T47D (cell line): Measurements from ENCODE around the gene TSPYL2.

Source experiments
- DNase-seq, 2 experiments: peaks; one replicate each; pipeline versions ENCODE4 v3.0.0 to v3.0.0-alpha.2; 2011 to 2012; ENCODE audit warnings: low read depth in 1 of 2, low spot score in 1 of 2
- JUND ChIP-seq: IDR thresholded peaks from 2 replicates; pipeline ENCODE4 v1.6.1; 2012; ENCODE audit warnings: low read depth
- in situ Hi-C: cut with HindIII; loops from 2 replicates; pipeline ENCODE4 v1.10.0; 2016; ENCODE audit warnings: low sequenced_read_pairs, low pct_unique_long_range_greater_than_20kb

TSPYL2 gene

GRCh38 chrX:53071604-53072417 lies 10.4 kb upstream of the TSPYL2 start:
- in situ Hi-C loops = no loop called here
- peak; percentile 34 to 87 for DNase-seq
- no peak for TF ChIP-seq JUND

GRCh38 chrX:53072418-53073114 lies 9.6 kb upstream of the TSPYL2 start:
- in situ Hi-C loops = no loop called here
- DNase-seq = peak in 1 of 2 experiments; percentile 13
- TF ChIP-seq JUND = no peak

GRCh38 chrX:53073115-53073586 lies 9.0 kb upstream of the TSPYL2 start:
- no peak for TF ChIP-seq JUND
- DNase-seq = peak in 1 of 2 experiments; percentile 47
- in situ Hi-C loops = no loop called here

DNA sequence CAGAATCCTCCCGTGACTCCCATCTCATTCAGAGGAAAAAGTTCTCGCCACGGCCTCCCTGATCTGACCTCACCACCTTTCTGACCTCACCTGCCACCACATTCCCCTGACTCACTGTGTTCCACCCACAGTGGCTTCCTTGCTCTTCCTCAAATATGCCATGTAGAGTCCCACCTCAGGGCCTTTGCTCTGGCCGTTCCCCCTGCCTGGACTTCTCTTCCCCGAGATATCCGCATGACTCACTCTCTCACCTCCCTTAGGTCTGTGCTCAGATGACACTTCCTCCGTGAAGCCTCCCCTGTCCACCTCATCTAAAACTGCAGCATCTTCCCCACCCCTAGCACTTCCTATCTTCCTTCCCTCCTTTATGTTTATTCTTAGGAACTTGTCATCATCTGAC lies 7.2 kb upstream of the TSPYL2 start:
- no peak for DNase-seq
- in situ Hi-C loops = no loop called here
- TF ChIP-seq JUND = no peak

DNA sequence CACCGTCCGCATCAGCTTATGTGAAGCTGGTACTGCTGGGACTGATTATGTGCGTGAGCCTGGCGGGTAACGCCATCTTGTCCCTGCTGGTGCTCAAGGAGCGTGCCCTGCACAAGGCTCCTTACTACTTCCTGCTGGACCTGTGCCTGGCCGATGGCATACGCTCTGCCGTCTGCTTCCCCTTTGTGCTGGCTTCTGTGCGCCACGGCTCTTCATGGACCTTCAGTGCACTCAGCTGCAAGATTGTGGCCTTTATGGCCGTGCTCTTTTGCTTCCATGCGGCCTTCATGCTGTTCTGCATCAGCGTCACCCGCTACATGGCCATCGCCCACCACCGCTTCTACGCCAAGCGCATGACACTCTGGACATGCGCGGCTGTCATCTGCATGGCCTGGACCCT lies 5.5 kb upstream of the TSPYL2 start:
- no peak for DNase-seq
- no peak for TF ChIP-seq JUND
- in situ Hi-C loops = no loop called here

GRCh38 chrX:53077207-53078197 lies 4.7 kb upstream of the TSPYL2 start:
- no peak for TF ChIP-seq JUND
- no peak for DNase-seq
- in situ Hi-C loops = no loop called here

DNA sequence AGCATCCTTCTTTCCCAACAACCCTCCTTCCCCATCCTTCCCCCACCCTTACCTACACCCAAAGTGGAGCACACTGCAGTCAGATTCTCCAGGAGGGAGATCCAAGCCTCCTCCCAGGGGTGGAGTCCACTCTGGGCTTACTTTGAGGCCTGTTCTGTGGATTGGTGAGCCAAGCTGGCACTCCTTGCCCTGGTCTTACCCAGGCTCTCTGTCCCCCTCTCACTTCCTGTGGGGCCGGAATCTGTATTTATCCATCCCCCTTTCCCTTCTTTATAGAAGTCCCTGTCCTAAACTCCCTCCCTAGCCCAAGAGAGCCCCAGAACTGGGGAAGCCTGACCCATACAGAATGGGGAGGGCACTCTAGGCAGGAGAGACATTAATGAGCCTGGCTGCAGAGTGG lies 3.2 kb upstream of the TSPYL2 start:
- no peak for TF ChIP-seq JUND
- in situ Hi-C loops = no loop called here
- DNase-seq = no peak

DNA sequence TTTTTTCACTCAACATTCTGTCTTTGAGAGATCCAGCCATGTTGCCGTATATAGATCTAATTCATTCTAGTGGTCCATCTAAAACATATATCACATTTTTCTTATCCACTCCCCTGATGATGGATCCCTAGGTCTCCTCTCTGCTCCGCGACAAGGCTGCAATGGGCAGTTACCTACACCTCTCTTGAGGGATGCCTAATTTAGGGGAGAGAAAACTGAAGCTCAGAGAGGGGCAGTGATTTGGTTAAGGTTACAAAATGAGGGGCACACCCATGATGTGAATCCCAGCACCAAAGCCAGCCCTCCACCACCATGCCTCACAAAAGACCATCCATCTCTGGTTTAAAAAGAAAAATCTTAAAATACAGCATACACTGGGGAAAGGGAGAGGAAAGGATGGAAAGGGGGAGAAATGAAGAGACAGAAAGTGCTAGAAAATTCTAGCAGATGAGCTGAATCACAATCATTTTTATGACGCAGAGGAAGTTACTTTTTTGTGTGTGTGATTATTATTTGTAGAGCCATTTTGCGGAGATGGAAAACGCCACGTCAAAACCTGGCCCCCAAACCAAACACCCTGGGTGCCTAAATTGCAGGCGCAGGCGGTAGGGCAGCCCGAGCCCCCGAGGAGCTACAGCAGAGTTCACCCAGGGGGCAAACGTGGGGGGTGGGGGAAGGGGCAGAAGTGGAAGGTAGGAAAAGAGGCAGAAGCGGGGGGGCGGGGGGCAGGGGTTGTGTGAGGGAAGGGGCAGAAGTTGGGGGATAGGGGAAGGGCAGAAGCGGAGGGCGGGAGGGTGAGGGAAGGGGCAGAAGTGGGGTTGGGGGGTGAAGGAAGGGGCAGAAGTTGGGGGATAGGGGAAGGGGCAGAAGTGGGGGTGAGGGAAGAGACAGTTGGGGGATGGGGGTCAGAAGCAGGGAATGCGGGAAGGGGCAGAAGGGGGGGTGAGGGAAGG lies 1.3 kb upstream of the TSPYL2 start:
- no peak for DNase-seq
- no peak for TF ChIP-seq JUND
- in situ Hi-C loops = no loop called here

GRCh38 chrX:53082773-53083616 lies 828 bp downstream of the TSPYL2 start:
- DNase-seq = no peak
- in situ Hi-C loops = no loop called here
- no peak for TF ChIP-seq JUND

- in situ Hi-C loops = no loop called here
- DNase-seq = no peak
- no peak for TF ChIP-seq JUND
These were observed 1.9 kb downstream of the TSPYL2 start for GRCh38 chrX:53084043-53084570.

DNA sequence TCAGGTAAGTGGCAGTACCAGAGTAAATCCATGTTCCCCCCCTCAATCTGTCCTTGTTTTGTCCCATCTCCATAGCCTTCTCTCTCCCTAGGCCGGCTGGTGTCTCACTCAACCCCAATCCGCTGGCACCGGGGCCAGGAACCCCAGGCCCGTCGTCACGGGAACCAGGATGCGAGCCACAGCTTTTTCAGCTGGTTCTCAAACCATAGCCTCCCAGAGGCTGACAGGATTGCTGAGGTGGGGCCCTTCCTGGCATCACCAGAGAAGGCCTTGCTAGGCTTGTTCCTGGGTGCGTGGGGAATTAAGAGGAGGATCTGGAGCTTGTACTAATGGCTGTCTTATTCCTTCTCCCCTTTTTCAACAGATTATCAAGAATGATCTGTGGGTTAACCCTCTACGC lies 2.7 kb downstream of the TSPYL2 start:
- no peak for TF ChIP-seq JUND
- DNase-seq = no peak
- in situ Hi-C loops = no loop called here
